ENCODE data around the gene CXCR3. TPM values are rescaled to one million over a fixed set of nuclear protein-coding genes. Genes with fewer than 3 reads are reported as not detected.
"Not testable (repeated sequence)": the region's sequence is repeated elsewhere in the genome, so short reads cannot be mapped to it uniquely, and the experiment has no call there.

The CXCR3 gene
- total and polyA plus RNA-seq, 7 donors: 0.01 to 0.21 (median 0.05) TPM; not detected in 4

- no peak overlapping the region for H3K4me3 ChIP-seq
- no peak overlapping the region for H3K27ac ChIP-seq
- intact Hi-C loops (cut with DNase I): no loop called here
- DNase-seq: no peak
- peak; percentile 32 for TF ChIP-seq CTCF (IDR thresholded peaks at IDR 0.05)
- H3K27me3 ChIP-seq (ENCODE audit: insufficient read depth in 3 of 3, low read length in 2 of 3): no peaks in the 10 kb centered on the region
- no peaks in the 10 kb centered on the region for H3K36me3 ChIP-seq (ENCODE audit: insufficient read depth in 1 of 2, low read depth in 1 of 2)
- no peaks in the 10 kb centered on the region for H3K9me3 ChIP-seq
- peak; percentile 72 to 91 (median 90) for ATAC-seq
- no peaks in the 10 kb centered on the region for H3K4me1 ChIP-seq
- 40 to 66% (median 54%) methylated on average over 4 of the region's 4 CpGs for WGBS, 3 donors
These were observed 32.1 kb upstream of the CXCR3 start for GRCh38 chrX:71650333-71650969.

GRCh38 chrX:71644406-71644805 is 26.1 kb upstream of the CXCR3 start:
- H3K4me1 ChIP-seq; ATAC-seq; H3K27ac ChIP-seq; DNase-seq; H3K9me3 ChIP-seq; H3K27me3 ChIP-seq (ENCODE audit: insufficient read depth in 3 of 3, low read length in 2 of 3); H3K4me3 ChIP-seq; intact Hi-C loops (cut with DNase I); H3K36me3 ChIP-seq (ENCODE audit: insufficient read depth in 1 of 2, low read depth in 1 of 2): not testable (repeated sequence)
- WGBS, 3 donors: 60 to 81% (median 60%) methylated on average over 4 to 5 of the region's 6 CpGs

GRCh38 chrX:71640002-71640401 is 21.7 kb upstream of the CXCR3 start:
- H3K4me3 ChIP-seq: no peak overlapping the region
- TF ChIP-seq CTCF (IDR thresholded peaks at IDR 0.05): no peak
- intact Hi-C loops (cut with DNase I): no loop called here
- DNase-seq: no peak
- H3K4me1 ChIP-seq: peaks cover 6% of the 10 kb centered on the region
- ATAC-seq: no peak
- no peaks in the 10 kb centered on the region for H3K27me3 ChIP-seq (ENCODE audit: insufficient read depth in 3 of 3, low read length in 2 of 3)
- H3K27ac ChIP-seq: no peak overlapping the region
- no peaks in the 10 kb centered on the region for H3K9me3 ChIP-seq
- H3K36me3 ChIP-seq (ENCODE audit: insufficient read depth in 1 of 2, low read depth in 1 of 2): no peaks in the 10 kb centered on the region
- 79 to 98% (median 92%) methylated on average over 4 of the region's 4 CpGs for WGBS, 3 donors

- Histone ChIP-seq H3K36me3 (ENCODE audit: insufficient read depth in 1 of 2, low read depth in 1 of 2) (no peaks in the 10 kb centered on the region), H3K27ac (no peak overlapping the region), H3K4me3 (no peak overlapping the region), H3K27me3 (ENCODE audit: insufficient read depth in 3 of 3, low read length in 2 of 3) (no peaks in the 10 kb centered on the region), H3K4me1 (peaks cover 6% of the 10 kb centered on the region), H3K9me3 (no peaks in the 10 kb centered on the region)
- intact Hi-C loops (cut with DNase I): no loop called here
- 78 to 89% (median 85%) methylated on average over 4 of the region's 4 CpGs for WGBS, 3 donors
- ATAC-seq (no peak), DNase-seq (no peak)
- TF ChIP-seq CTCF (IDR thresholded peaks at IDR 0.05): no peak
These were observed 20.1 kb upstream of the CXCR3 start for GRCh38 chrX:71638409-71638808.

GRCh38 chrX:71637848-71638247 is 19.5 kb upstream of the CXCR3 start:
- WGBS, 3 donors: 51 to 78% (median 52%) methylated on average over 4 of the region's 4 CpGs
- no peaks in the 10 kb centered on the region for H3K27me3 ChIP-seq (ENCODE audit: insufficient read depth in 3 of 3, low read length in 2 of 3)
- no peak for TF ChIP-seq CTCF (IDR thresholded peaks at IDR 0.05)
- intact Hi-C loops (cut with DNase I): no loop called here
- no peak for ATAC-seq
- H3K4me1 ChIP-seq: peaks cover 9% of the 10 kb centered on the region
- H3K36me3 ChIP-seq (ENCODE audit: insufficient read depth in 1 of 2, low read depth in 1 of 2): no peaks in the 10 kb centered on the region
- H3K9me3 ChIP-seq: no peaks in the 10 kb centered on the region
- H3K4me3 ChIP-seq: no peak overlapping the region
- H3K27ac ChIP-seq: peak overlapping the region; percentile 79
- DNase-seq: no peak
